Transverse colon (tissue), 3 donors: ENCODE data around the gene PDZK1IP1.

Experiments used
- POLR2A ChIP-seq: fragments of 450-650 bp; IDR thresholded peaks from one replicate; pipeline ENCODE4 v1.6.1; 2016; ENCODE audit warnings: antibody characterized with exemption, mild to moderate bottlenecking, moderate library complexity
- TF ChIP-seq, protein P1 (sequence below), 5 experiments: fragments of 200-600 bp in 3 of 5; fragments of 450-650 bp in 2 of 5; sonication (generic) in 3 of 5; IDR thresholded peaks; 1 replicate in 2 of 5; 2 replicates in 3 of 5; pipeline ENCODE4 v1.5.1; 2016 to 2017; ENCODE audit warnings: antibody characterized with exemption in 5 of 5, inconsistent platforms in 3 of 5, mild to moderate bottlenecking in 2 of 5, moderate library complexity in 1 of 5

DNA sequence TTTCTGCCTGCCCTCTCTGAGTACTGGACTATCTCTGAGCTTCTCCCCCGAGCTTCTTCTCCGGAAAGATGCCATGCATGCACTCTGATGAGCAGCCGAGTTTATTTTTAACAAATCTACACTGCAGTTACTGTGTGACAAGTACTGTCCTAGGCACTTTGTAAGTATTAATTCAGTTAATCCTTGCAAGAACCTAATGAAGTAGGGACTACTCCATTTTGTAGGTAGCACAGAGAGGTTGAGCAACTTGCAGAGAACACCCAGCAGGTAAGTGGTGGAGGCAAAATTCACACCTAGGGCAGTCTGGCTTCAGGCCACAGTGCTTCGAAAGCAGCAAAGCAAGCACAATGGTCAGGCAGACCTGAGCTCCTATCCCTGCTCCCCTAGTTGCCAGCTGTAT is 46.0 kb upstream of the PDZK1IP1 start:
- TF ChIP-seq POLR2A, result no peak
- TF ChIP-seq, protein P1, sequence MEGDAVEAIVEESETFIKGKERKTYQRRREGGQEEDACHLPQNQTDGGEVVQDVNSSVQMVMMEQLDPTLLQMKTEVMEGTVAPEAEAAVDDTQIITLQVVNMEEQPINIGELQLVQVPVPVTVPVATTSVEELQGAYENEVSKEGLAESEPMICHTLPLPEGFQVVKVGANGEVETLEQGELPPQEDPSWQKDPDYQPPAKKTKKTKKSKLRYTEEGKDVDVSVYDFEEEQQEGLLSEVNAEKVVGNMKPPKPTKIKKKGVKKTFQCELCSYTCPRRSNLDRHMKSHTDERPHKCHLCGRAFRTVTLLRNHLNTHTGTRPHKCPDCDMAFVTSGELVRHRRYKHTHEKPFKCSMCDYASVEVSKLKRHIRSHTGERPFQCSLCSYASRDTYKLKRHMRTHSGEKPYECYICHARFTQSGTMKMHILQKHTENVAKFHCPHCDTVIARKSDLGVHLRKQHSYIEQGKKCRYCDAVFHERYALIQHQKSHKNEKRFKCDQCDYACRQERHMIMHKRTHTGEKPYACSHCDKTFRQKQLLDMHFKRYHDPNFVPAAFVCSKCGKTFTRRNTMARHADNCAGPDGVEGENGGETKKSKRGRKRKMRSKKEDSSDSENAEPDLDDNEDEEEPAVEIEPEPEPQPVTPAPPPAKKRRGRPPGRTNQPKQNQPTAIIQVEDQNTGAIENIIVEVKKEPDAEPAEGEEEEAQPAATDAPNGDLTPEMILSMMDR (IDR thresholded peaks at IDR 0.05), result no peak
